ENCODE data around the gene CTNNA1.
"Not testable (repeated sequence)": the region's sequence is repeated elsewhere in the genome, so short reads cannot be mapped to it uniquely, and the experiment has no call there.

Gene CTNNA1

GRCh38 chr5:138819081-138819480, 65.9 kb downstream of the CTNNA1 start:
- DNase-seq, result no peak

GRCh38 chr5:138820695-138821094, 67.5 kb downstream of the CTNNA1 start:
- no peak for DNase-seq

GRCh38 chr5:138824516-138824915, 71.3 kb downstream of the CTNNA1 start:
- no peak for DNase-seq

- no peak for DNase-seq
These were observed 72.0 kb downstream of the CTNNA1 start for GRCh38 chr5:138824924-138825863.

GRCh38 chr5:138828556-138828955, 75.3 kb downstream of the CTNNA1 start:
- no peak for DNase-seq

- DNase-seq, result no peak
These were observed 76.1 kb downstream of the CTNNA1 start for GRCh38 chr5:138829341-138829740.

GRCh38 chr5:138831703-138832102, 78.5 kb downstream of the CTNNA1 start:
- DNase-seq, result no peak

- no peak for DNase-seq
These were observed 79.0 kb downstream of the CTNNA1 start for GRCh38 chr5:138832218-138832617.

GRCh38 chr5:138833080-138833479, 79.9 kb downstream of the CTNNA1 start:
- no peak for DNase-seq

- DNase-seq, result no peak
These were observed 80.7 kb downstream of the CTNNA1 start for GRCh38 chr5:138833726-138834480.

- not testable (repeated sequence) for DNase-seq
These were observed 81.6 kb downstream of the CTNNA1 start for GRCh38 chr5:138834853-138835252.

GRCh38 chr5:138837160-138837559, 83.9 kb downstream of the CTNNA1 start:
- no peak for DNase-seq

GRCh38 chr5:138840103-138840502, 86.9 kb downstream of the CTNNA1 start:
- no peak for DNase-seq

GRCh38 chr5:138841531-138841930, 88.3 kb downstream of the CTNNA1 start:
- DNase-seq, result no peak

GRCh38 chr5:138843316-138844124, 90.3 kb downstream of the CTNNA1 start:
- DNase-seq, result no peak

GRCh38 chr5:138844125-138844461, 90.9 kb downstream of the CTNNA1 start:
- DNase-seq, result no peak

- DNase-seq, result no peak
These were observed 91.7 kb downstream of the CTNNA1 start for GRCh38 chr5:138844812-138845513.

- no peak for DNase-seq
These were observed 96.2 kb downstream of the CTNNA1 start for GRCh38 chr5:138849439-138849838.

GRCh38 chr5:138849882-138850281, 96.7 kb downstream of the CTNNA1 start:
- DNase-seq, result no peak

GRCh38 chr5:138850865-138851435, 97.7 kb downstream of the CTNNA1 start:
- no peak for DNase-seq

GRCh38 chr5:138853132-138853531, 99.9 kb downstream of the CTNNA1 start:
- no peak for DNase-seq

- DNase-seq, result no peak
These were observed 113.8 kb downstream of the CTNNA1 start for GRCh38 chr5:138867011-138867410.
